ENCODE measurements around the gene ZNRF4.
"Not testable (repeated sequence)": the region's sequence is repeated elsewhere in the genome, so short reads cannot be mapped to it uniquely, and the experiment has no call there.

ZNRF4 gene

DNA sequence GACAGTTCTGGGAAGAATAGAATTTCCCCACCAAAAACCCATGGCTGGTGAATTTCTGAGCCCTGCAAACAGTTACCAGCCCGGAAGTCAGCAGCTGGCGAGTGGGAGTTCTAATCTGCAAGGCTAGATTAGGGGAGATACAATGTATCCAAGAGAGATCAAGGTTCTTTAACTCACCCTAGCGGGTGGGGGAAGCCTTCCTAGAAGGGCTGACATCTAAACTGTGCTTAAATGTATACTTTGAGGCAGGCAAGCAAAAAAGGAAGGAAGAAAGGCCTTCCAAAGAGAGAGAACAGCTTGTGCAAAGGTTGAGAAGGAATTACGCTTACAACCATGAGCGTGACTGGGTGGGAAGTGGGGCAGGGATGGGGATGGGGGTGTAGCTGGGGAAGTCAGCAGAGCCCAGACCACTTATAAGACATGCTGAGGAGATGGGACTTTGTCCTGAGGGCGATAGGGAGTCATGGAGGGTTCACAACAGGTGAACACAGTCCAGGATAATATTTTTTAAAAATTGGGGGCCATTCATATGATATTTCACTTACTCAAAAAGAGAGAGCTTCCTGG lies 20.8 kb upstream of the ZNRF4 start:
- TF ChIP-seq MYC (IDR thresholded peaks at IDR 0.05; ENCODE audit: low read depth, low read length) (no peak), CTCF (IDR thresholded peaks at IDR 0.05; ENCODE audit: low read depth, low read length) (no peak), POLR2A (IDR thresholded peaks at IDR 0.05; ENCODE audit: extremely low read depth, insufficient read length) (no peak)
- TF ChIP-seq, protein P1, sequence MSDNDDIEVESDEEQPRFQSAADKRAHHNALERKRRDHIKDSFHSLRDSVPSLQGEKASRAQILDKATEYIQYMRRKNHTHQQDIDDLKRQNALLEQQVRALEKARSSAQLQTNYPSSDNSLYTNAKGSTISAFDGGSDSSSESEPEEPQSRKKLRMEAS (IDR thresholded peaks at IDR 0.05; ENCODE audit: low read depth, low read length), result no peak
- H3K4me3 ChIP-seq (ENCODE audit: low read depth, low read length), result no peak overlapping the region
- no peak for DNase-seq (ENCODE audit: low read depth)

DNA sequence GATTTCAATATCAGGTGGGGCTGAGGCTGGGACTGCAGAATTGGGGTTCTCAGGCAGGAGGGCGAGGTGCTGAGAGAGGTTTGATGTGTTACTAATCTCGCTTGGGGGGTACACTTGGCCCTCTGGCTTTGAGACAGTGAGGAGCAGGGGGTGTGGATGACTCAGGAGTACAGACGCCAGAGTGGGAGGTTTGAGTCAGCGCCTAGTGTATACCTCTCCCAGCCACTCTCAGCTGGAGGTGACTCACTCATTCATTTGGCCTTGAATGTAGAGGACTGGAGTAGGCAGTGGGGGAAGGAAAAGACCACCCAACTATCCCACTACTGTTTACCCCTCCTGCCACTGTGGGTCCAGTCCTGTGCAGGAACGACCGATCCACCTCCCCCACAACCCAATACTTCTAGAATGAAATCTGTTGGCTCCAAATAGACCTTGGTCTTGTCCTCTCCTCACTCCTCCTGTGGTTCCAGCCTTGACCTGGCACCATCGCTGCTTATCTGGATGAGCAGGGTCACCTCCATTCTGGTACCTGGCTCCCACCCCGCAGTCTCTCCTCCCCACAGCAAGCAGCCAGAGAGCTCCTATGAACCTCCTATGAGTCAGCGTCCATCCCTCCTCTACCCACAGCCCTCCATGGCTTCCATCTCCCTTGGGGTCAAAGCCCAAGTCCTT lies 20.1 kb upstream of the ZNRF4 start:
- TF ChIP-seq, protein P1 (IDR thresholded peaks at IDR 0.05; ENCODE audit: low read depth, low read length), result no peak
- TF ChIP-seq POLR2A (IDR thresholded peaks at IDR 0.05; ENCODE audit: extremely low read depth, insufficient read length) (no peak), CTCF (IDR thresholded peaks at IDR 0.05; ENCODE audit: low read depth, low read length) (no peak), MYC (IDR thresholded peaks at IDR 0.05; ENCODE audit: low read depth, low read length) (no peak)
- no peak overlapping the region for H3K4me3 ChIP-seq (ENCODE audit: low read depth, low read length)
- no peak for DNase-seq (ENCODE audit: low read depth)

- no peak for TF ChIP-seq CTCF (IDR thresholded peaks at IDR 0.05; ENCODE audit: low read depth, low read length)
- TF ChIP-seq, protein P1 (IDR thresholded peaks at IDR 0.05; ENCODE audit: low read depth, low read length), result no peak
- TF ChIP-seq POLR2A (IDR thresholded peaks at IDR 0.05; ENCODE audit: extremely low read depth, insufficient read length), result no peak
- no peak for TF ChIP-seq MYC (IDR thresholded peaks at IDR 0.05; ENCODE audit: low read depth, low read length)
- no peak for DNase-seq (ENCODE audit: low read depth)
- H3K4me3 ChIP-seq (ENCODE audit: low read depth, low read length), result no peak overlapping the region
These were observed 19.6 kb upstream of the ZNRF4 start for GRCh38 chr19:5435642-5436017.

- H3K4me3 ChIP-seq (ENCODE audit: low read depth, low read length), result no peak overlapping the region
- no peak for DNase-seq (ENCODE audit: low read depth)
- no peak for TF ChIP-seq CTCF (IDR thresholded peaks at IDR 0.05; ENCODE audit: low read depth, low read length)
- TF ChIP-seq POLR2A (IDR thresholded peaks at IDR 0.05; ENCODE audit: extremely low read depth, insufficient read length), result no peak
- TF ChIP-seq, protein P1 (IDR thresholded peaks at IDR 0.05; ENCODE audit: low read depth, low read length), result no peak
- TF ChIP-seq MYC (IDR thresholded peaks at IDR 0.05; ENCODE audit: low read depth, low read length), result no peak
These were observed 18.9 kb upstream of the ZNRF4 start for GRCh38 chr19:5436106-5436947.

DNA sequence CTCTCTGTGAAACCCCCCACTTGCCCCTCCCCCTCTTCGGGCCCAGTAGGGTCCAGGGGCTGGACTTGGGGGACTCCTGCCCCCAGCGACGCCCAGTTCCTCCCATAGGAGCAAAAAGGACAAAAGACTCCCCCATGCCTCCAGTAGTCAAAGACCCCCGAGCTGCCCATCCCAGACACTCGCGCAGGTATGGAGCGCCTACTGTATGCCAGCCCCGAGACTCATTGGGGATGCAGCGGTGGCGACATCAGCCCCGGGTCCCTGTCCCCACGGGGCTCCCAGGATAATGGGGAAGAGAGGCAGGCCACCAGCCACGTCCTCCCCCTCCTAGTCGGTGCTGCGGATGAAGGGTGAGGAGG lies 18.3 kb upstream of the ZNRF4 start:
- DNase-seq (ENCODE audit: low read depth), result no peak
- TF ChIP-seq, protein P1 (IDR thresholded peaks at IDR 0.05; ENCODE audit: low read depth, low read length), result no peak
- TF ChIP-seq CTCF (IDR thresholded peaks at IDR 0.05; ENCODE audit: low read depth, low read length), result no peak
- TF ChIP-seq MYC (IDR thresholded peaks at IDR 0.05; ENCODE audit: low read depth, low read length), result no peak
- TF ChIP-seq POLR2A (IDR thresholded peaks at IDR 0.05; ENCODE audit: extremely low read depth, insufficient read length), result no peak
- H3K4me3 ChIP-seq (ENCODE audit: low read depth, low read length), result no peak overlapping the region

- H3K4me3 ChIP-seq (ENCODE audit: low read depth, low read length); DNase-seq (ENCODE audit: low read depth): not testable (repeated sequence)
These were observed 16.5 kb upstream of the ZNRF4 start for GRCh38 chr19:5438756-5439155.

All from NB4 (cell line).